ENCODE results near the gene TMEM42. TPM values are rescaled to one million over a fixed set of nuclear protein-coding genes. Genes with fewer than 3 reads are reported as not detected.

Gene TMEM42
- total RNA-seq, 5 donors from 2014 or later (not counting 1 experiment from before 2014, with no cell fraction given), result 14.8 to 33.0 (median 25.3) TPM

- H3K27me3 Mint-ChIP-seq, result peaks cover 24 to 26% of the 10 kb centered on the region in 2 donors
- Histone ChIP-seq H3K4me1 (ENCODE audit: control insufficient read depth in 1 of 2, extremely low read depth in 1 of 2, insufficient read depth in 2 of 2, low read length in 2 of 2) (no peaks in the 10 kb centered on the region), H3K36me3 (ENCODE audit: control insufficient read depth in 2 of 2, extremely low read depth in 1 of 2, insufficient read depth in 1 of 2, low read length in 1 of 2) (no peaks in the 10 kb centered on the region), H3K27ac (ENCODE audit: low read length) (no peak overlapping the region), H3K4me3 (ENCODE audit: control insufficient read depth in 1 of 2, extremely low read depth in 1 of 2, low read length in 1 of 2) (no peak overlapping the region), H3K9me3 (no peaks in the 10 kb centered on the region), H3K27me3 (replicated peaks in 1 of 2; ENCODE audit: control insufficient read depth in 2 of 2, extremely low read depth in 1 of 2, insufficient read depth in 2 of 2, low read length in 1 of 2) (peaks cover 5 to 9% of the 10 kb centered on the region in 2 experiments)
- ATAC-seq (replicated peaks in 1 of 4) (no peak), DNase-seq (no peak)
- ChIA-PET CTCF (interaction anchor here in 1 of 2 donors (1.2 kb wide), 1 partner anchor 376 kb away, joined by 3 read pairs; no protein-coding TSS in a partner anchor), POLR2A (no interaction called here)
- no peaks in the 10 kb centered on the region for H3K36me3 Mint-ChIP-seq
- WGBS (ENCODE audit: insufficient coverage), result no CpG with 5 or more reads among the region's 2 CpGs
- no peaks in the 10 kb centered on the region for H3K4me1 Mint-ChIP-seq
- H3K27ac Mint-ChIP-seq, result no peak overlapping the region
- peaks cover 0 to 4% (median 2%) of the 10 kb centered on the region in 3 donors for H3K9me3 Mint-ChIP-seq
- no peak overlapping the region for H3K4me3 Mint-ChIP-seq
These were observed 47.4 kb downstream of the TMEM42 start for GRCh38 chr3:44909063-44909462.

- Histone ChIP-seq H3K27ac (ENCODE audit: low read length) (no peak overlapping the region), H3K9me3 (no peaks in the 10 kb centered on the region), H3K4me3 (ENCODE audit: control insufficient read depth in 1 of 2, extremely low read depth in 1 of 2, low read length in 1 of 2) (no peak overlapping the region), H3K4me1 (ENCODE audit: control insufficient read depth in 1 of 2, extremely low read depth in 1 of 2, insufficient read depth in 2 of 2, low read length in 2 of 2) (no peaks in the 10 kb centered on the region), H3K36me3 (ENCODE audit: control insufficient read depth in 2 of 2, extremely low read depth in 1 of 2, insufficient read depth in 1 of 2, low read length in 1 of 2) (no peaks in the 10 kb centered on the region), H3K27me3 (replicated peaks in 1 of 2; ENCODE audit: control insufficient read depth in 2 of 2, extremely low read depth in 1 of 2, insufficient read depth in 2 of 2, low read length in 1 of 2) (peaks cover 5 to 7% of the 10 kb centered on the region in 2 experiments)
- DNase-seq (no peak), ATAC-seq (replicated peaks in 1 of 4) (no peak)
- no peak overlapping the region for H3K4me3 Mint-ChIP-seq
- no peaks in the 10 kb centered on the region for H3K36me3 Mint-ChIP-seq
- no peak overlapping the region for H3K27ac Mint-ChIP-seq
- H3K9me3 Mint-ChIP-seq, result peaks cover 0 to 4% (median 2%) of the 10 kb centered on the region in 3 donors
- ChIA-PET CTCF (no interaction called here), POLR2A (no interaction called here)
- WGBS (ENCODE audit: insufficient coverage), result no CpG with 5 or more reads among the region's 3 CpGs
- no peaks in the 10 kb centered on the region for H3K4me1 Mint-ChIP-seq
- H3K27me3 Mint-ChIP-seq, result peaks cover 24 to 26% of the 10 kb centered on the region in 2 donors
These were observed 49.0 kb downstream of the TMEM42 start for GRCh38 chr3:44910693-44911092.

- H3K4me1 Mint-ChIP-seq, result no peaks in the 10 kb centered on the region
- H3K27ac Mint-ChIP-seq, result no peak overlapping the region
- DNase-seq (peak; percentile 14 to 80 (median 53)), ATAC-seq (replicated peaks in 1 of 4) (peak; percentile 68 to 79 (median 72))
- Histone ChIP-seq H3K4me1 (ENCODE audit: control insufficient read depth in 1 of 2, extremely low read depth in 1 of 2, insufficient read depth in 2 of 2, low read length in 2 of 2) (no peaks in the 10 kb centered on the region), H3K4me3 (ENCODE audit: control insufficient read depth in 1 of 2, extremely low read depth in 1 of 2, low read length in 1 of 2) (no peak overlapping the region), H3K36me3 (ENCODE audit: control insufficient read depth in 2 of 2, extremely low read depth in 1 of 2, insufficient read depth in 1 of 2, low read length in 1 of 2) (peaks cover 4 to 5% of the 10 kb centered on the region in 2 donors), H3K27me3 (replicated peaks in 1 of 2; ENCODE audit: control insufficient read depth in 2 of 2, extremely low read depth in 1 of 2, insufficient read depth in 2 of 2, low read length in 1 of 2) (peaks cover under 1 to 3% of the 10 kb centered on the region in 2 experiments), H3K9me3 (no peaks in the 10 kb centered on the region), H3K27ac (ENCODE audit: low read length) (no peak overlapping the region)
- no peak overlapping the region for H3K4me3 Mint-ChIP-seq
- H3K9me3 Mint-ChIP-seq, result peaks cover 0 to 4% (median under 1%) of the 10 kb centered on the region in 3 donors
- CTCF ChIA-PET, result interaction anchor here (0.9 to 2.3 kb wide), 3 partner anchors 380 to 386 kb away, joined by 4 to 12 read pairs (median 10); no protein-coding TSS in a partner anchor
- peaks cover 17 to 20% of the 10 kb centered on the region in 2 donors for H3K27me3 Mint-ChIP-seq
- 24% methylated on average over 3 of the region's 4 CpGs for WGBS (ENCODE audit: insufficient coverage)
- H3K36me3 Mint-ChIP-seq, result peaks cover 5% of the 10 kb centered on the region
- POLR2A ChIA-PET, result interaction anchor here in 1 of 2 donors (0.6 kb wide), 1 partner anchor 122 kb away, joined by 3 read pairs; no protein-coding TSS in a partner anchor
These were observed 52.3 kb downstream of the TMEM42 start for GRCh38 chr3:44913868-44914468.

GRCh38 chr3:44914936-44915335 is 53.2 kb downstream of the TMEM42 start:
- WGBS (ENCODE audit: insufficient coverage), result no CpG with 5 or more reads among the region's 4 CpGs
- ChIA-PET CTCF (interaction anchor here in 1 of 2 donors (0.6 to 1.8 kb wide), 2 partner anchors 382 to 384 kb away, joined by 4 to 10 read pairs; no protein-coding TSS in a partner anchor), POLR2A (no interaction called here)
- H3K4me1 Mint-ChIP-seq, result no peaks in the 10 kb centered on the region
- Histone ChIP-seq H3K9me3 (no peaks in the 10 kb centered on the region), H3K27me3 (replicated peaks in 1 of 2; ENCODE audit: control insufficient read depth in 2 of 2, extremely low read depth in 1 of 2, insufficient read depth in 2 of 2, low read length in 1 of 2) (peaks cover 0 to under 1% of the 10 kb centered on the region in 2 experiments), H3K27ac (ENCODE audit: low read length) (no peak overlapping the region), H3K36me3 (ENCODE audit: control insufficient read depth in 2 of 2, extremely low read depth in 1 of 2, insufficient read depth in 1 of 2, low read length in 1 of 2) (peaks cover 4 to 5% of the 10 kb centered on the region in 2 donors), H3K4me1 (ENCODE audit: control insufficient read depth in 1 of 2, extremely low read depth in 1 of 2, insufficient read depth in 2 of 2, low read length in 2 of 2) (no peaks in the 10 kb centered on the region), H3K4me3 (ENCODE audit: control insufficient read depth in 1 of 2, extremely low read depth in 1 of 2, low read length in 1 of 2) (no peak overlapping the region)
- ATAC-seq (replicated peaks in 1 of 4), result no peak
- DNase-seq, result no peak
- peaks cover 12 to 13% of the 10 kb centered on the region in 2 donors for H3K27me3 Mint-ChIP-seq
- H3K4me3 Mint-ChIP-seq, result no peak overlapping the region
- H3K36me3 Mint-ChIP-seq, result peaks cover 5% of the 10 kb centered on the region
- H3K27ac Mint-ChIP-seq, result no peak overlapping the region
- peaks cover 0 to 4% (median 0%) of the 10 kb centered on the region in 3 donors for H3K9me3 Mint-ChIP-seq

Other genes starting within 250 kb of the TMEM42 start
- gene ZNF197, start 236.9 kb upstream of the TMEM42 start, total RNA-seq, result 10 to 100 TPM in 3 of 5 donors, 1 to 10 TPM in 2; 8.2 to 16.0 (median 14.4) TPM
- gene ZNF35, start 213.2 kb upstream of the TMEM42 start, total RNA-seq, result 1 to 10 TPM; 2.2 to 3.5 (median 3.0) TPM
- 1 to 10 TPM; 1.9 to 4.6 (median 2.7) TPM for gene ZNF502, start 149.3 kb upstream of the TMEM42 start, total RNA-seq
- 1 to 10 TPM in 4 of 5 donors, under 1 TPM in 1; 0.65 to 7.5 (median 4.6) TPM for gene ZNF501, start 132.3 kb upstream of the TMEM42 start, total RNA-seq
- gene KIAA1143, start 100.3 kb upstream of the TMEM42 start, total RNA-seq, result 10 to 100 TPM; 28.5 to 32.8 (median 29.9) TPM
- under 1 TPM; 0.26 to 0.82 (median 0.43) TPM for gene KIF15, start 100.1 kb upstream of the TMEM42 start, total RNA-seq
- not detected for gene TGM4, start 12.7 kb downstream of the TMEM42 start, total RNA-seq
- 10 to 100 TPM; 38.8 to 53.9 (median 44.5) TPM for gene ZDHHC3, start 114.3 kb downstream of the TMEM42 start, total RNA-seq
- 10 to 100 TPM; 27.7 to 44.3 (median 42.0) TPM for gene EXOSC7, start 114.3 kb downstream of the TMEM42 start, total RNA-seq
- gene CLEC3B, start 164.4 kb downstream of the TMEM42 start, total RNA-seq, result 1 to 10 TPM in 2 of 5 donors, under 1 TPM in 3; 0.55 to 1.6 (median 0.66) TPM

Measured in T-cell (primary cell).